CD4-positive, alpha-beta T cell treated with Interleukin-4 for 4 hours (primary cell): Measurements from ENCODE around the gene CA9.
A peak's percentile ranks its signal among the peaks of the same experiment; 100 is the strongest.
"Not testable (repeated sequence)": the region's sequence is repeated elsewhere in the genome, so short reads cannot be mapped to it uniquely, and the experiment has no call there.

Experiments used
- DNase-seq: peaks from one replicate; pipeline ENCODE4 v3.0.0-alpha.2; 2020

The CA9 gene

DNA sequence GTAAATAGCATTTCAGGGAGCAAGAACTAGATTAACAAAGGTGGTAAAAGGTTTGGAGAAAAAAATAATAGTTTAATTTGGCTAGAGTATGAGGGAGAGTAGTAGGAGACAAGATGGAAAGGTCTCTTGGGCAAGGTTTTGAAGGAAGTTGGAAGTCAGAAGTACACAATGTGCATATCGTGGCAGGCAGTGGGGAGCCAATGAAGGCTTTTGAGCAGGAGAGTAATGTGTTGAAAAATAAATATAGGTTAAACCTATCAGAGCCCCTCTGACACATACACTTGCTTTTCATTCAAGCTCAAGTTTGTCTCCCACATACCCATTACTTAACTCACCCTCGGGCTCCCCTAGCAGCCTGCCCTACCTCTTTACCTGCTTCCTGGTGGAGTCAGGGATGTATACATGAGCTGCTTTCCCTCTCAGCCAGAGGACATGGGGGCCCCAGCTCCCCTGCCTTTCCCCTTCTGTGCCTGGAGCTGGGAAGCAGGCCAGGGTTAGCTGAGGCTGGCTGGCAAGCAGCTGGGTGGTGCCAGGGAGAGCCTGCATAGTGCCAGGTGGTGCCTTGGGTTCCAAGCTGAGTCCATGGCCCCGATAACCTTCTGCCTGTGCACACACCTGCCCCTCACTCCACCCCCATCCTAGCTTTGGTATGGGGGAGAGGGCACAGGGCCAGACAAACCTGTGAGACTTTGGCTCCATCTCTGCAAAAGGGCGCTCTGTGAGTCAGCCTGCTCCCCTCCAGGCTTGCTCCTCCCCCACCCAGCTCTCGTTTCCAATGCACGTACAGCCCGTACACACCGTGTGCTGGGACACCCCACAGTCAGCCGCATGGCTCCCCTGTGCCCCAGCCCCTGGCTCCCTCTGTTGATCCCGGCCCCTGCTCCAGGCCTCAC, at the start of gene CA9:
CA9 (plus strand) TSS at position 797 of the 893 bp plus-strand sequence; CDS start at position 829, 32 bp downstream.
- no peak for DNase-seq

DNA sequence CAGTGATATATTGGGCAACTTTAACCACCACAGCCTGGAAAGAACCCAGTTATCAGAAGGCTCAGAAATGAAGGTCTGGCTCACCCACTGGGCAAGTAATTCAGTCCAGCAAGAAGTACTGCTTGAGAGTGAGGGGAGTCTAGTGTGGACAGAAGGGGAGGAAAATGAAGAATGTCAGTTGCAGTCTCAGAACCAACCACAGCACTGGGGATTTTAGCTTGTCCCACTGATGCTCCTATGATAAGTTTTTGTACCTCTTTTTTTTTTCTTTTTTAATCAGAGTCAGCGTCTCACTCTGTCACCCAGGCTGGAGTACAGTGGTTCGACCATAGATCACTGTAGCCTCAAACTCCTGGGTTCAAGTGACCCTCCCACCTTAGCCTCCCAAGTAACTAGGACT, 46.2 kb upstream of the CA9 start:
- DNase-seq = no peak

DNA sequence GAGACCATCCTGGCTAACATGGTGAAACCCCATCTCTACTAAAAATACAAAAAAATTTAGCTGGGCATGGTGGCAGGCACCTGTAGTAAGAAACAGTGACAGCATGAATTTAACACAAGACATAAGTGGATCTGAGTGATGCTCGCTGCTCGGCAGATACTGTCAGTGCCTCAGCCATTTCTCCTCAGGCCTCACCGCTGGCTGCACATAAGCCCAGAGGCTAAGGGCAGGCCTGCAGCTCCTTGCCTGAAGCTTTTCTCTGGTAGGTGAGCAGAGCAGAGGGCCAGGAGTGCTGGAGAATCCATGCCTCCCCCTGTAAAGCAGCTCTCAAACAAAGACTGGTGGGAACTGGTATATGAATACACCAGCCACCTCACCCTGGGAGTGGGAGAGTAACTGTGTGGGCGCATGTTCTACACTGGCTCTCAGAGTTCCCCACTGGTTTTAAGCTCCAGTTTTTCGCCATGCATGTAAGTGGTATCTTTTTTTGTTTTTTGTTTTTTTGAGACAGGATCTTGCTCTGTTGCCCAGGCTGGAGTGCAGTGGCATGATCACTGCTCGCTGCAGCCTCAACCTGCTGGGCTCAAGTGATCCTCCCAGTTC, 45.2 kb upstream of the CA9 start:
- DNase-seq = no peak

- DNase-seq = no peak
Observed at GRCh38 chr9:35629597-35629996, 44.1 kb upstream of the CA9 start.

DNA sequence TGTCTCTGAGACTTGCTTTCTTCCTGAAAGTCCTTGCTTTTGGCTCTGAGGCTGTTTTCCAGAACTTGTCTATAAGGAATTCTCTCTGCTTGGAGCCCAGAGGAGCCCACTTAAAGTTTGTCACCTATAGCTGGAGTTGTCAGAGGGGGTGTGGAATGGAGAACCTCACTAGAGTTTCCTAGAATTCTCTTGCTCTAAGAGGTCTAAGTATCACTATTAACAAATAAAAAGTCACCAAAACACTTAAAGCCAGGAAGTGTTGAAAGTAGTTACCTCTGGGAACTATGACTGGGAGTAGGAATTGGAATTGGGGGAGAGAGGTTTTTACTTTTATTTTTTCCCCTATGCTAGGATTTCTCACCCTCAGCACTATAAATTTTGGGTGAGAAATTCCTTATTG, 38.0 kb upstream of the CA9 start:
- no peak for DNase-seq

GRCh38 chr9:35636135-35636876, 37.4 kb upstream of the CA9 start:
- no peak for DNase-seq

DNA sequence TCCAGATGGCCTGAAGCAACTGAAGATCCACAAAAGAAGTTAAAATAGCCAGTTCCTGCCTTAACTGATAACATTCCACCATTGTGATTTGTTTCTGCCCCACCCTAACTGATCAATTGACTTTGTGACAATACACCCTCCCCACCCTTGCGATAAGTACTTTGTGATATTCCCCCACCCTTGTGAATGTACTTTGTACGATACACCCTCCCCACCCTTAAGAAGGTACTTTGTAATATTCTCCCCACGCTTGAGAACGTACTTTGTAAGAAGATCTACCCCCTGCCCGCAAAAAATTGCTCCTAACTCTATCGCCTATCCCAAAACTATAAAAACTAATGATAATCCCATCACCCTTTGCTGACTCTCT, 36.9 kb upstream of the CA9 start:
- not testable (repeated sequence) for DNase-seq

DNA sequence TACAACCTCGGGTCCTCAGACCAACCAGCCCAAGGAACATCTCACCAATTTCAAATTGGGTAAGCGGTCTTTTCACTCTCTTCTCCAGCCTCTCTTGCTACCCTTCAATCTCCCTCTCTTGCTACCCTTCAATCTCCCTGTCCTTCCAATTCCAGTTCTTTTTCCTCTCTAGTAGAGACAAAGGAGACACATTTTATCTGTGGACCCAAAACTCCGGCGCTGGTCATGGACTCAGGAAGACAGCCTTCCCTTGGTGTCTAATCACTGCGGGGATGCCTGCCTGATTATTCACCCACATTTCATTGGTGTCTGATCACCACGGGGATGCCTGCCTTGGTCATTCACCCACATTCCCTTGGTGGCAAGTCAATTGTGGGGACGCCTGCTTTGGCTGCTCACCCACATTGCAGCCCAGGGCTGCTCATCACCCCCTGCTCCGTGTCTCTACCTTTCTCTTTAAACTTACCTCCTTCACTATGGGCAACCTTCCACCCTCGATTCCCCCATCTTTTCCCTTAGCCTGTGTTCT, 36.2 kb upstream of the CA9 start:
- not testable (repeated sequence) for DNase-seq

DNA sequence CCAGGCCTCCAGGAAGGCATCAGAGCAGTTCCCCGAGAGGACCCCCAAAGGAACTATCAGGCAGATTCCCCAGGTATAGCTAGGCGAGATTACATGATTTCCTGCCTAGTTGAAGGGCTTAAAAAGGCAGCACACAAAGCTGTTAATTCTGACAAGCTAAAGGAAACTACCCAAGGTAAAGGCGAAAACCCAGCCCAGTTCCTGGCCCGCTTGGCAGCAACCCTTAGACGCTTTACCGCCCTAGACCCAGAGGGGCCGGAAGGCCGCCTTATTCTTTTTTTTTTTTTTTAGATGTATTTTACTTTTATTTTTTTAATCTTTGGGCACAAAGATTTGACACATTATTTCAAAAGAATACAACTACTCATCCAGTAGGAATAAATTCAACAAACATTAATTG, 35.0 kb upstream of the CA9 start:
- DNase-seq = peak; percentile 57

DNA sequence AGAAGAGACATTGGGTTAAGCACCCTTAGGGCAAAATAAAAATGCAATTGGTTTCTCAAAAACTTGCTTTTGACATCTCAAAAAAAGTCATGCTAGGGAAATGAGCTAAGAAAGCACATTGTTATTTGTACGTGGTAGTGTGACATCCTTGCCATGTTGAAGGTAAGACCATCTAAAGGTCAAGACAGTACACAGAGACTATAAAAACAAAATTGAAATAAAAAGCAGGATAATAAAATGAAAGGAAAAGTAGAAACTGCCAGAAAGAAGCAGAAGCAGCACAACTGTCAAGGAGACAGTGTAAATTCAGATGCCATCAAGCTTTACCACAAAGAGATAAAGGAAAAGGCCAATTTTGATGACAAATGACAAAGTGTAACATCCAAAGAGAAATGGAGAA, 34.5 kb upstream of the CA9 start:
- not testable (repeated sequence) for DNase-seq

- no peak for DNase-seq
Observed at GRCh38 chr9:35639631-35640030, 34.1 kb upstream of the CA9 start.

DNA sequence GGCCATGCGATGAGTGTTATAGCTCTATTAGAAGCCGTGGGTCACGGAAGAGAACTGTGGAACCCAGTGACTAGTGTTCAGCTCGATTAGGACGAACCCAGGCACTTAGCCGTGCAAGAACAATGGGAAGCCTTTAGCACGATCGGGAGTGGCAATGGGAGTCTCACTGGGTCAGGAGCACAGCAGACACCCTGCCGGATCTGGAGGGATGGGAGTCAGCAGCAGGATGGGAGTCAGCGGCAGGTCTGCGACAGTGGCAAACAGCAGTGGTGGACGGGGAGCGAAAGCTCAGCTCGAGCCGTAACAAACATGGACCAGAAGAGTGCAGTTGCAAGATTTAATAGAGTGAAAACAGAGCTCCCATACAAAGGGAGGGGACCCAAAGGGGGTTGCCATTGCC, 33.3 kb upstream of the CA9 start:
- not testable (repeated sequence) for DNase-seq

DNA sequence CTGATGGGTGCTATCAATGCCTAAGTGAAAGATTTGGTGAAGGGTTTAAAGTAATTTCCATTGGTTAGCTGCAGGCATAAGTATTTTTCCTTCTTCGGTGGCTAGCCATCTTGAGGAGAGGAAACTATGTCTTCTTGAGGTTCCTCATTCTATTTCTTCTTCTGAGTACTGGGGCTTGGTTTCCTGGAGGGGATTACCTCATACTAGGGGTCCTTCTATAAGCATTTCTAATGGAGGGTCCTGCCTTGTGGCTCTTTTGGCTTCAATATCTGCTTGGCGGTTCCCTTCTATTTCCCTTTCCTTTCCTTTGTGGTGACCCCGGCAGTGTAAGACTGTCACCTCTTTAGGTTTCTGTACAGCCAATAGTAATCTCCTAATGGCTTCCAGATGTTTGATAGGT, 32.2 kb upstream of the CA9 start:
- DNase-seq = not testable (repeated sequence)

DNA sequence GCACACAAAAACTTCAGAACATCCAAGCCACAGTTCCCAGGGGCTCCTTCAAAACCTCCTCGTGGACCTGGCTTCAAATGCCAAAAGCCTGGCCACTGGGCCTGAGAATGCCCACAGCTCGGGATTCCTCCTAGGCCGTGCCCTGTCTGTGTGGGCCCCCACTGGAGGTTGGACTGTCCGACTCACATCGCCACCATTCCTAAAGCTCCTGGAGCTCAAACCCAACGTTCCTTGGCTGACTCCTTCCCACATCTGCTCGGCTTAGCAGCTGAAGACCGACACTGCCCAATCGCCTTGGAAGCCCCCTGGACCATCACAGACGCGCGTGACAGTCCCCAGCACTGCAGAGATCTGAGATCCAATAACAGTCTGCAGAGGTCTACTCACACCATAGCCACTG, 30.7 kb upstream of the CA9 start:
- DNase-seq = no peak

DNA sequence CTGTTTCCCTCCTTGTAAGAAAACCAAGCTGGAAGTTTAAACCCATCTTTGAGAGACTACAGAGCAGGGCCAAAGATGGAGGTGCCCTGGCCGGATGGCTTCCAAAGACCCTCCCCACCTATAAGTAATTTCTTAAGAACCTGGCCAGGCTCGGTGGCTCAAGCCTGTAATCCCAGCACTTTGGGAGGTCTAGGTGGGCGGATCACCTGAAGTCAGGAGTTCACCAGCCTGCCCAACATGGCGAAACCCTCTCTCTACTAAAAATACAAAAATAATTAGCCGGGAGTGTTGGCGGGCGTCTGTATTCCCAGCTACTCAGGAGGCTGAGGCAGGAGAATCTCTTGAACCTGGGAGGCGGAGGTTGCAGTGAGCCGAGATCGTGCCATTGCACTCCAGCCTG, 28.0 kb upstream of the CA9 start:
- DNase-seq = not testable (repeated sequence)

DNA sequence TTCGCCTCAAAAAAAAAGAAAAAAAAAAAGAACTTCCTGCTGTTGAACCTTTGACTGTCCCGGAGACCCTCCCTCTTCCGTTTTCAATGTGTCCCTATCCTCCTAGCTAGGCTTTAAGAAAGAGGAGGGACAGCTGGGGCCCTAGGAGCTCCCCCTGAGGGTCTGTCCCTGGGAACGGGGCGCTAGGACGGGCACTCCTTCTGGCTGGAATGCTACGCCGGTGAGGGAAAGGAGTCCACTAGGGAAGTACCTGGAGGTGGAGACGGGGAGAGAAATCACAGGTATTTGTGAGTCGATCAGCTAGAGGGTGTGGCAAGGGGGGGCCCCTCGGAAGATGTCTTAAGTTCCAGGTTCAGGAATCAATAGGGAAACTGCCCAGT, 27.6 kb upstream of the CA9 start:
- no peak for DNase-seq

GRCh38 chr9:35646533-35647265, 27.0 kb upstream of the CA9 start:
- DNase-seq = peak; percentile 86

DNA sequence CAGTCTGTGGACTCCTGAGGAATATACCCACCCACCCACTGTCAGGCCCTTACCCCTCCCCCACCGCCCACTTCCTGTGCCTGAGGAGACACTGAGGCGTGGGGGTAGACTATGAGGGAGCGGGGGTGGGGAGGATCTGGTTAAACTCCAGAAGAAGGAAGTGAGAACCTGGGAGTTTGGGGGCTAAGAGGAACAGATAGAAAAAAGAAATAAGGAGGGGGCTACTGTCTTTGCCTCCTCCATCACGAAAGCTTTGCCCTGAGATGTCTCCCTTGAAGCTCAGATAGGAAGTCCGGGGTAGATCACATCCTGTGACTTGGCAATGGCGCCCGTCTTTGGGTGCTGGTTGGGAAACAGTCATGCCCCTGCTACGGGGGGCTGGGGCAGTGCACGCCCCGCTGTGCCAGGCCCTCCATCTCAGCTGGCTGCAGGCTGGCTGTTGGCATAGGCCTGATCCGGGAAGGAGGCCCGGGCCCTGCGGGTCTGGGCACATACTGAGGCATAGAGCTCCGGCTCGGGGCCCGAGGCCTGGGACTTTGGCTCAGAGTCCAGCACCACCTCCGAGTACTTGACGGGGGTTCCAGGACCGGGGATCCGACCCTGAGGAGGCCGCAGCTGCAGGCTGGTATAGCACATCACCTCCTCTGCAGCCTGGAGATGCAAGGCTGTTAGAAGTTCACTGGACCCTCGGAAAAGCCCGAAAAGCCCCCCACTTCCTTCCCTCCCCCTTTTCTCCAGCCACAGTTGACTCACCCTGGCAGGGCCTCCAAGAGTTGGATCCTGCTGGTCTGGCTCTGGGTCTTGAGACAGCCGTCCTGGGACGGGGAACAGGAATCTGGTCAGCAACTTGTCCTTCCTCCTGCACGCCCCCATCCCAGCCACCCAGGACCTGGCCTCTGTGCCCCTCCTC, 24.0 kb upstream of the CA9 start:
- DNase-seq = peak; percentile 39

GRCh38 chr9:35650341-35651158, 23.2 kb upstream of the CA9 start, which contains the start of gene SIT1:
TSS of gene SIT1 (minus strand) at chr9:35650931. CDS start at chr9:35650853, 78 bp downstream.
- peak; percentile 29 for DNase-seq

GRCh38 chr9:35651956-35652828, 21.5 kb upstream of the CA9 start:
- DNase-seq = no peak
